IgD-negative memory B cell (primary cell): ENCODE data around the gene PCDHGA7. TPM values are rescaled to one million over a fixed set of nuclear protein-coding genes. Genes with fewer than 3 reads are reported as not detected.
A peak's percentile ranks its signal among the peaks of the same experiment; 100 is the strongest.
"Not testable (repeated sequence)": the region's sequence is repeated elsewhere in the genome, so short reads cannot be mapped to it uniquely, and the experiment has no call there.

Experiments used
- H3K27ac Mint-ChIP-seq, 3 donors: one replicate each; pipeline ENCODE4 v1.8.0; 2020 to 2022; ENCODE audit warnings: mild to moderate bottlenecking in 3 of 3, mixed read lengths in 3 of 3, moderate library complexity in 1 of 3
- H3K27me3 Mint-ChIP-seq: one replicate; pipeline ENCODE4 v1.8.0; 2021; ENCODE audit warnings: mixed read lengths
- H3K36me3 Mint-ChIP-seq: one replicate; pipeline ENCODE4 v1.8.0; 2020; ENCODE audit warnings: mild to moderate bottlenecking, mixed read lengths
- H3K4me1 Mint-ChIP-seq, 3 donors: one replicate each; pipeline ENCODE4 v1.8.0; 2020 to 2022; ENCODE audit warnings: mixed read lengths in 3 of 3, mild to moderate bottlenecking in 1 of 3
- H3K4me3 Mint-ChIP-seq, 4 donors: one replicate each; pipeline ENCODE4 v1.8.0; 2020 to 2022; ENCODE audit warnings: mild to moderate bottlenecking in 4 of 4, mixed read lengths in 4 of 4, moderate library complexity in 3 of 4
- H3K9me3 Mint-ChIP-seq, 3 donors: one replicate each; pipeline ENCODE4 v1.8.0; 2020 to 2021; ENCODE audit warnings: mixed read lengths in 3 of 3, mild to moderate bottlenecking in 1 of 3
- polyA plus RNA-seq: library from polyadenylated mRNA; unstranded; fragments of 300-500 nt; fragmentation: Illumina TruSeq; gene quantifications from one replicate; pipeline ENCODE4 v1.2.3, GENCODE V29; 2021

Gene PCDHGA7
- polyA plus RNA-seq, 1 donor from 2014 or later: not detected

DNA sequence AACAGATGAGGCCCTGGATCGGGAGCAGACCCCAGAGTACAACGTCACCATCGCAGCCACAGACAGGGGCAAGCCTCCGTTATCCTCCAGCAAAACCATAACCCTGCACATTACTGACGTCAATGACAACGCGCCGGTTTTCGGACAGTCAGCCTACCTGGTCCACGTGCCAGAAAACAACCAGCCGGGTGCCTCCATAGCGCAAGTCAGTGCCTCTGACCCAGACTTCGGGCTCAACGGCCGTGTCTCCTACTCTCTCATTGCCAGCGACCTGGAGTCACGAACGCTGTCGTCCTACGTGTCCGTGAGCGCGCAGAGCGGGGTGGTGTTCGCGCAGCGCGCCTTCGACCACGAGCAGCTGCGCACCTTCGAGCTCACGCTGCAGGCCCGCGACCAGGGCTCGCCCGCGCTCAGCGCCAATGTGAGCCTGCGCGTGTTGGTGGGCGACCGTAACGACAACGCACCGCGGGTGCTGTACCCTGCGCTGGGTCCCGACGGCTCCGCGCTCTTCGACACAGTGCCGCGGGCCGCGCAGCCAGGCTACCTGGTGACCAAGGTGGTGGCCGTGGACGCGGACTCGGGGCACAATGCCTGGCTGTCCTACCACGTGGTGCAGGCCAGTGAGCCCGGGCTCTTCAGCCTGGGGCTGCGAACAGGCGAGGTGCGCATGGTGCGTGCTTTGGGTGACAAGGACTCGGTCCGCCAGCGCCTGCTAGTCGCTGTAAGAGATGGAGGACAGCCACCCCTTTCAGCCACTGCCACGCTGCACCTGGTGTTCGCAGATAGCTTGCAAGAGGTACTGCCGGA lies 36.7 kb downstream of the PCDHGA7 start:
- Mint-ChIP-seq H3K9me3 (peaks cover 17 to 42% (median 27%) of the 10 kb centered on the region in 3 donors), H3K27ac (peak overlapping the region; percentile 28 to 81 (median 73)), H3K4me3 (peak overlapping the region in 1 of 4 donors; percentile 79), H3K27me3 (peaks cover 43% of the 10 kb centered on the region), H3K4me1 (peaks cover 12 to 29% (median 14%) of the 10 kb centered on the region in 3 donors), H3K36me3 (peaks cover 2% of the 10 kb centered on the region)

GRCh38 chr5:141420855-141421488 lies 38.4 kb downstream of the PCDHGA7 start, which contains the start of gene PCDHGA11:
Gene PCDHGA11 (plus strand): TSS chr5:141421051. CDS start chr5:141421228, 177 bp downstream.
- H3K27me3 Mint-ChIP-seq: peaks cover 37% of the 10 kb centered on the region
- H3K9me3 Mint-ChIP-seq: peaks cover 14 to 39% (median 27%) of the 10 kb centered on the region in 3 donors
- H3K4me3 Mint-ChIP-seq: peak within 1 kb of the TSS; percentile 84 to 94 (median 92)
- peaks cover 8 to 22% (median 8%) of the 10 kb centered on the region in 3 donors for H3K4me1 Mint-ChIP-seq
- peak within 1 kb of the TSS; percentile 88 to 94 (median 90) for H3K27ac Mint-ChIP-seq
- H3K36me3 Mint-ChIP-seq: peaks cover 2% of the 10 kb centered on the region

- H3K36me3 Mint-ChIP-seq: peaks cover 2% of the 10 kb centered on the region
- H3K9me3 Mint-ChIP-seq: peaks cover 14 to 36% (median 27%) of the 10 kb centered on the region in 3 donors
- peaks cover 34% of the 10 kb centered on the region for H3K27me3 Mint-ChIP-seq
- H3K4me3 Mint-ChIP-seq: peak overlapping the region; percentile 84 to 94 (median 92)
- H3K4me1 Mint-ChIP-seq: peaks cover 8 to 22% (median 8%) of the 10 kb centered on the region in 3 donors
- H3K27ac Mint-ChIP-seq: peak overlapping the region; percentile 83 to 94 (median 88)
Measured at GRCh38 chr5:141421489-141421855, 38.9 kb downstream of the PCDHGA7 start.

DNA sequence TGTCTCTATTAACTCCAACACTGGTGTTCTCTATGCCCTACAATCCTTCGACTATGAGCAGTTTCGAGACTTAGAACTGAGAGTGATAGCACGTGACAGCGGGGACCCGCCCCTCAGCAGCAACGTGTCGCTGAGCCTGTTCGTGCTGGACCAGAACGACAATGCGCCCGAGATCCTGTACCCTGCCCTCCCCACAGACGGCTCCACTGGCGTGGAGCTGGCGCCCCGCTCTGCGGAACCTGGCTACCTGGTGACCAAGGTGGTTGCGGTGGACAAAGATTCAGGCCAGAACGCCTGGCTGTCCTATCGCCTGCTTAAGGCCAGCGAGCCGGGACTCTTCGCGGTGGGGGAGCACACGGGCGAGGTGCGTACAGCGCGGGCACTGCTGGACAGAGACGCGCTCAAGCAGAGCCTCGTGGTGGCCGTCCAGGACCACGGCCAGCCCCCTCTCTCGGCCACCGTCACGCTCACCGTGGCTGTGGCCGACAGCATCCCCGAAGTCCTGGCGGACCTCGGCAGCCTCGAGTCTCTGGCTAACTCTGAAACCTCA lies 40.3 kb downstream of the PCDHGA7 start:
- Mint-ChIP-seq H3K27ac (peak overlapping the region in 2 of 3 donors; percentile 88 to 90), H3K9me3 (peaks cover 14 to 39% (median 27%) of the 10 kb centered on the region in 3 donors), H3K4me1 (peaks cover 7 to 21% (median 7%) of the 10 kb centered on the region in 3 donors), H3K27me3 (peaks cover 31% of the 10 kb centered on the region), H3K4me3 (peak overlapping the region in 1 of 4 donors; percentile 90), H3K36me3 (peaks cover 2% of the 10 kb centered on the region)

GRCh38 chr5:141427783-141428426 lies 45.4 kb downstream of the PCDHGA7 start:
- H3K36me3 Mint-ChIP-seq: no peaks in the 10 kb centered on the region
- H3K4me3 Mint-ChIP-seq: no peak overlapping the region
- H3K9me3 Mint-ChIP-seq: peaks cover 5 to 29% (median 11%) of the 10 kb centered on the region in 3 donors
- peak overlapping the region in 2 of 3 donors; percentile 23 to 78 for H3K27ac Mint-ChIP-seq
- H3K27me3 Mint-ChIP-seq: peaks cover 17% of the 10 kb centered on the region
- peaks cover 1 to 10% (median 3%) of the 10 kb centered on the region in 3 donors for H3K4me1 Mint-ChIP-seq

GRCh38 chr5:141430332-141431113 lies 48.0 kb downstream of the PCDHGA7 start, which contains the start of gene PCDHGA12:
Gene PCDHGA12 (plus strand): TSS chr5:141430507. CDS start chr5:141430760, 253 bp downstream.
- peak within 1 kb of the TSS; percentile 87 to 94 (median 90) for H3K27ac Mint-ChIP-seq
- peaks cover 2 to 10% (median 3%) of the 10 kb centered on the region in 3 donors for H3K4me1 Mint-ChIP-seq
- H3K27me3 Mint-ChIP-seq: peaks cover 14% of the 10 kb centered on the region
- peak within 1 kb of the TSS; percentile 88 to 97 (median 93) for H3K4me3 Mint-ChIP-seq
- peaks cover 7 to 24% (median 16%) of the 10 kb centered on the region in 3 donors for H3K9me3 Mint-ChIP-seq
- H3K36me3 Mint-ChIP-seq: peaks cover 2% of the 10 kb centered on the region

DNA sequence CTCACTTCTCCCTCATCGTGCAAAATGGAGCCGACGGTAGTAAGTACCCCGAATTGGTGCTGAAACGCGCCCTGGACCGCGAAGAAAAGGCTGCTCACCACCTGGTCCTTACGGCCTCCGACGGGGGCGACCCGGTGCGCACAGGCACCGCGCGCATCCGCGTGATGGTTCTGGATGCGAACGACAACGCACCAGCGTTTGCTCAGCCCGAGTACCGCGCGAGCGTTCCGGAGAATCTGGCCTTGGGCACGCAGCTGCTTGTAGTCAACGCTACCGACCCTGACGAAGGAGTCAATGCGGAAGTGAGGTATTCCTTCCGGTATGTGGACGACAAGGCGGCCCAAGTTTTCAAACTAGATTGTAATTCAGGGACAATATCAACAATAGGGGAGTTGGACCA lies 48.7 kb downstream of the PCDHGA7 start:
- Mint-ChIP-seq H3K36me3 (peaks cover 2% of the 10 kb centered on the region), H3K4me3 (peak overlapping the region; percentile 88 to 97 (median 93)), H3K4me1 (peaks cover 2 to 10% (median 3%) of the 10 kb centered on the region in 3 donors), H3K27me3 (peaks cover 14% of the 10 kb centered on the region), H3K27ac (peak overlapping the region; percentile 35 to 94 (median 87)), H3K9me3 (peaks cover 7 to 24% (median 16%) of the 10 kb centered on the region in 3 donors)

DNA sequence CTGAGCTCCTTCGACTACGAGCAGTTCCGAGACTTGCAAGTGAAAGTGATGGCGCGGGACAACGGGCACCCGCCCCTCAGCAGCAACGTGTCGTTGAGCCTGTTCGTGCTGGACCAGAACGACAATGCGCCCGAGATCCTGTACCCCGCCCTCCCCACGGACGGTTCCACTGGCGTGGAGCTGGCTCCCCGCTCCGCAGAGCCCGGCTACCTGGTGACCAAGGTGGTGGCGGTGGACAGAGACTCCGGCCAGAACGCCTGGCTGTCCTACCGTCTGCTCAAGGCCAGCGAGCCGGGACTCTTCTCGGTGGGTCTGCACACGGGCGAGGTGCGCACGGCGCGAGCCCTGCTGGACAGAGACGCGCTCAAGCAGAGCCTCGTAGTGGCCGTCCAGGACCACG lies 49.8 kb downstream of the PCDHGA7 start:
- peak overlapping the region in 2 of 3 donors; percentile 53 to 94 for H3K27ac Mint-ChIP-seq
- peaks cover 14% of the 10 kb centered on the region for H3K27me3 Mint-ChIP-seq
- H3K4me1 Mint-ChIP-seq, H3K36me3 Mint-ChIP-seq: not testable (repeated sequence)
- H3K9me3 Mint-ChIP-seq: peaks cover 7 to 19% (median 16%) of the 10 kb centered on the region in 3 donors
- peak overlapping the region in 3 of 4 donors; percentile 57 to 97 (median 91) for H3K4me3 Mint-ChIP-seq

GRCh38 chr5:141432726-141433125 lies 50.2 kb downstream of the PCDHGA7 start:
- peak overlapping the region in 1 of 3 donors; percentile 45 for H3K27ac Mint-ChIP-seq
- H3K4me1 Mint-ChIP-seq, H3K36me3 Mint-ChIP-seq: not testable (repeated sequence)
- peak overlapping the region in 2 of 4 donors; percentile 32 to 63 for H3K4me3 Mint-ChIP-seq
- peaks cover 7 to 20% (median 16%) of the 10 kb centered on the region in 3 donors for H3K9me3 Mint-ChIP-seq
- peaks cover 14% of the 10 kb centered on the region for H3K27me3 Mint-ChIP-seq

DNA sequence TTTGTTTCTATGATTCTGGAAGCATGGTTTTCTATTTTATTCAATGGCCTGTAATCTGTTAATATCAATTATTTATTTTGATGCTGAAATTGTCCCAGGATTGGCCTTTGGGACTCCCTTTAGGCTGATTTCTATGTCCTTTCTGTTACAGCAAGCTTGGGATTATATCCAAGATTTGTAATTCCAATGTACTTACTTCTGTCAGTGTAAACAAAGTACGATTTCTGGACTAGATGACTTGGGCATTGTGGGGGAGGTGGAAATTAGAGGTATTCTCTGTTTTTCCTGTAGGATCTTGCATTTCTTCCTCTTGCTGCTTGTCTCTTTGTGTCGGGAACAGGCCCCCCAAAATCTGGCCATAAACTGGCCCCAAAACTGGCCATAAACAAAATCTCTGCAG lies 51.5 kb downstream of the PCDHGA7 start:
- peaks cover 7 to 19% (median 13%) of the 10 kb centered on the region in 3 donors for H3K9me3 Mint-ChIP-seq
- no peak overlapping the region for H3K4me3 Mint-ChIP-seq
- peaks cover 2 to 10% (median 3%) of the 10 kb centered on the region in 3 donors for H3K4me1 Mint-ChIP-seq

More for the DNA sequence above, 51.5 kb downstream of the PCDHGA7 start:
- peak overlapping the region in 1 of 3 donors; percentile 40 for H3K27ac Mint-ChIP-seq
- H3K36me3 Mint-ChIP-seq: peaks cover 2% of the 10 kb centered on the region
- peaks cover 10% of the 10 kb centered on the region for H3K27me3 Mint-ChIP-seq

Other genes starting within 250 kb of the PCDHGA7 start
- not detected for gene PCDHB5, start 247.5 kb upstream of the PCDHGA7 start, polyA plus RNA-seq
- not detected for gene PCDHB6, start 232.7 kb upstream of the PCDHGA7 start, polyA plus RNA-seq
- gene PCDHB7, start 210.1 kb upstream of the PCDHGA7 start, polyA plus RNA-seq: not detected
- not detected for gene PCDHB8, start 205.0 kb upstream of the PCDHGA7 start, polyA plus RNA-seq
- not detected for gene PCDHB16, start 200.4 kb upstream of the PCDHGA7 start, polyA plus RNA-seq
- 0.31 TPM for gene PCDHB9, start 195.6 kb upstream of the PCDHGA7 start, polyA plus RNA-seq
- not detected for gene PCDHB10, start 190.4 kb upstream of the PCDHGA7 start, polyA plus RNA-seq
- not detected for gene PCDHB11, start 183.1 kb upstream of the PCDHGA7 start, polyA plus RNA-seq
- gene PCDHB12, start 174.0 kb upstream of the PCDHGA7 start, polyA plus RNA-seq: not detected
- gene PCDHB13, start 168.8 kb upstream of the PCDHGA7 start, polyA plus RNA-seq: 0.05 TPM
- gene PCDHB14, start 159.4 kb upstream of the PCDHGA7 start, polyA plus RNA-seq: not detected
- gene PCDHB15, start 137.3 kb upstream of the PCDHGA7 start, polyA plus RNA-seq: not detected
- gene SLC25A2, start 78.7 kb upstream of the PCDHGA7 start, polyA plus RNA-seq: not detected
- 216 TPM for gene TAF7, start 62.0 kb upstream of the PCDHGA7 start, polyA plus RNA-seq
- not detected for gene PCDHGA1, start 52.2 kb upstream of the PCDHGA7 start, polyA plus RNA-seq
- not detected for gene PCDHGA2, start 44.0 kb upstream of the PCDHGA7 start, polyA plus RNA-seq
- 0.23 TPM for gene PCDHGA3, start 38.9 kb upstream of the PCDHGA7 start, polyA plus RNA-seq
- 0.41 TPM for gene PCDHGB1, start 32.6 kb upstream of the PCDHGA7 start, polyA plus RNA-seq
- gene PCDHGA4, start 27.7 kb upstream of the PCDHGA7 start, polyA plus RNA-seq: not detected
- 0.21 TPM for gene PCDHGB2, start 22.7 kb upstream of the PCDHGA7 start, polyA plus RNA-seq
- gene PCDHGA5, start 18.6 kb upstream of the PCDHGA7 start, polyA plus RNA-seq: not detected
- gene PCDHGB3, start 12.5 kb upstream of the PCDHGA7 start, polyA plus RNA-seq: not detected
- gene PCDHGA6, start 8.9 kb upstream of the PCDHGA7 start, polyA plus RNA-seq: 0.08 TPM
- 0.08 TPM for gene PCDHGB4, start 5.0 kb downstream of the PCDHGA7 start, polyA plus RNA-seq
- gene PCDHGA8, start 9.9 kb downstream of the PCDHGA7 start, polyA plus RNA-seq: not detected
- gene PCDHGB5, start 15.2 kb downstream of the PCDHGA7 start, polyA plus RNA-seq: 1.9 TPM
- 0.29 TPM for gene PCDHGA9, start 20.0 kb downstream of the PCDHGA7 start, polyA plus RNA-seq
- gene PCDHGB6, start 25.3 kb downstream of the PCDHGA7 start, polyA plus RNA-seq: 0.39 TPM
- 0.15 TPM for gene PCDHGA10, start 30.2 kb downstream of the PCDHGA7 start, polyA plus RNA-seq
- gene PCDHGB7, start 34.9 kb downstream of the PCDHGA7 start, polyA plus RNA-seq: 0.21 TPM
- gene PCDHGA11, start 38.3 kb downstream of the PCDHGA7 start, polyA plus RNA-seq: 0.15 TPM
- 0.59 TPM for gene PCDHGA12, start 47.8 kb downstream of the PCDHGA7 start, polyA plus RNA-seq
- 3.9 TPM for gene PCDHGC3, start 93.2 kb downstream of the PCDHGA7 start, polyA plus RNA-seq
- gene PCDHGC4, start 102.3 kb downstream of the PCDHGA7 start, polyA plus RNA-seq: not detected
- not detected for gene PCDHGC5, start 106.3 kb downstream of the PCDHGA7 start, polyA plus RNA-seq
- gene DIAPH1, start 236.3 kb downstream of the PCDHGA7 start, polyA plus RNA-seq: 57.6 TPM